Smooth muscle cell (in vitro differentiated cells): ENCODE data around the gene CPNE6. TPM values are rescaled to one million over a fixed set of nuclear protein-coding genes. Genes with fewer than 3 reads are reported as not detected.

Experiments used
- DNase-seq: peaks from one replicate; lab custom pipeline; 2025; ENCODE audit not compliant: unreplicated experiment; lab: John Stamatoyannopoulos, UW
- H2AFZ ChIP-seq: fragments of 200-600 bp; sonication (generic); 2 replicates; pipeline ENCODE4 v1.6.0; 2016; ENCODE audit warnings: antibody characterized with exemption, low read depth, mild to moderate bottlenecking
- H3F3A ChIP-seq: fragments of 200-600 bp; sonication (generic); 2 replicates; pipeline ENCODE4 v1.6.0; 2017; ENCODE audit warnings: antibody characterized with exemption, low read depth
- H3K27ac ChIP-seq: fragments of 200-600 bp; sonication (generic); 2 replicates; pipeline ENCODE4 v1.5.1; 2016; ENCODE audit warnings: low read depth, mild to moderate bottlenecking
- H3K27me3 ChIP-seq: fragments of 200-600 bp; sonication (generic); 2 replicates; pipeline ENCODE4 v1.6.1; 2016; ENCODE audit warnings: low read depth, mild to moderate bottlenecking
- H3K36me3 ChIP-seq: fragments of 200-600 bp; sonication (generic); 2 replicates; pipeline ENCODE4 v1.5.1; 2016; ENCODE audit warnings: low read depth
- H3K4me1 ChIP-seq: fragments of 200-600 bp; sonication (generic); 2 replicates; pipeline ENCODE4 v1.5.1; 2016; ENCODE audit warnings: low read depth
- H3K4me2 ChIP-seq: fragments of 200-600 bp; sonication (generic); 2 replicates; pipeline ENCODE4 v1.6.0; 2016; ENCODE audit warnings: mild to moderate bottlenecking
- H3K4me3 ChIP-seq: fragments of 200-600 bp; sonication (generic); 2 replicates; pipeline ENCODE4 v1.5.1; 2016; ENCODE audit warnings: mild to moderate bottlenecking
- H3K79me2 ChIP-seq: fragments of 200-600 bp; sonication (generic); 2 replicates; pipeline ENCODE4 v1.6.0; 2016; ENCODE audit warnings: low read depth, mild to moderate bottlenecking
- H3K9ac ChIP-seq: fragments of 200-600 bp; sonication (generic); 2 replicates; pipeline ENCODE4 v1.6.0; 2016; ENCODE audit warnings: low read depth
- H3K9me3 ChIP-seq: fragments of 200-600 bp; sonication (generic); replicated peaks from 2 replicates; pipeline ENCODE4 v1.5.1; 2016; ENCODE audit warnings: low read depth
- H4K20me1 ChIP-seq: fragments of 200-600 bp; sonication (generic); 2 replicates; pipeline ENCODE4 v1.6.0; 2016; ENCODE audit warnings: low read depth
- WGBS: methylation state at CpG from one replicate; pipeline ENCODE4 v1.1.7; 2016; ENCODE audit warnings: low lambda C conversion rate; 5-methylcytosine and 5-hydroxymethylcytosine counted together
- polyA plus RNA-seq: library from polyadenylated mRNA; unstranded; fragments of >200 nt; fragmentation: Nextera tagmentation; extraction: Ambion mirVana; gene quantifications from 2 replicates; pipeline ENCODE4 v1.2.1, GENCODE V29; 2016
- total RNA-seq: library from RNA; depleted of rRNA; stranded (reverse); fragments of >200 nt; gene quantifications from 2 replicates; pipeline ENCODE4 v1.2.3, GENCODE V29; 2014
- TF ChIP-seq, protein P1 (sequence below): fragments of 200-600 bp; sonication (generic); IDR thresholded peaks from 2 replicates; pipeline ENCODE4 v1.5.1; 2017; ENCODE audit warnings: borderline replicate concordance, mild to moderate bottlenecking, antibody characterized with exemption; ENCODE audit not compliant: insufficient read depth, poor library complexity, severe bottlenecking

Gene CPNE6
- total and polyA plus RNA-seq, 2 experiments from 2014 or later, result not detected

GRCh38 chr14:24110060-24110459 lies 38.7 kb downstream of the CPNE6 start:
- no peak overlapping the region for H3K27ac ChIP-seq
- H3F3A ChIP-seq, result no peaks in the 10 kb centered on the region
- no peaks in the 10 kb centered on the region for H3K79me2 ChIP-seq
- no peak overlapping the region for H2AFZ ChIP-seq
- no peak overlapping the region for H3K4me3 ChIP-seq
- TF ChIP-seq, protein P1, sequence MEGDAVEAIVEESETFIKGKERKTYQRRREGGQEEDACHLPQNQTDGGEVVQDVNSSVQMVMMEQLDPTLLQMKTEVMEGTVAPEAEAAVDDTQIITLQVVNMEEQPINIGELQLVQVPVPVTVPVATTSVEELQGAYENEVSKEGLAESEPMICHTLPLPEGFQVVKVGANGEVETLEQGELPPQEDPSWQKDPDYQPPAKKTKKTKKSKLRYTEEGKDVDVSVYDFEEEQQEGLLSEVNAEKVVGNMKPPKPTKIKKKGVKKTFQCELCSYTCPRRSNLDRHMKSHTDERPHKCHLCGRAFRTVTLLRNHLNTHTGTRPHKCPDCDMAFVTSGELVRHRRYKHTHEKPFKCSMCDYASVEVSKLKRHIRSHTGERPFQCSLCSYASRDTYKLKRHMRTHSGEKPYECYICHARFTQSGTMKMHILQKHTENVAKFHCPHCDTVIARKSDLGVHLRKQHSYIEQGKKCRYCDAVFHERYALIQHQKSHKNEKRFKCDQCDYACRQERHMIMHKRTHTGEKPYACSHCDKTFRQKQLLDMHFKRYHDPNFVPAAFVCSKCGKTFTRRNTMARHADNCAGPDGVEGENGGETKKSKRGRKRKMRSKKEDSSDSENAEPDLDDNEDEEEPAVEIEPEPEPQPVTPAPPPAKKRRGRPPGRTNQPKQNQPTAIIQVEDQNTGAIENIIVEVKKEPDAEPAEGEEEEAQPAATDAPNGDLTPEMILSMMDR, result no peak
- H3K4me1 ChIP-seq, result peaks cover 2% of the 10 kb centered on the region
- no peak overlapping the region for H3K9ac ChIP-seq
- no peak for DNase-seq
- no peaks in the 10 kb centered on the region for H3K27me3 ChIP-seq
- no peaks in the 10 kb centered on the region for H3K36me3 ChIP-seq
- H3K4me2 ChIP-seq, result no peak overlapping the region
- no peaks in the 10 kb centered on the region for H4K20me1 ChIP-seq
- H3K9me3 ChIP-seq, result no peaks in the 10 kb centered on the region
- 88% methylated on average over 9 of the region's 9 CpGs for WGBS

DNA sequence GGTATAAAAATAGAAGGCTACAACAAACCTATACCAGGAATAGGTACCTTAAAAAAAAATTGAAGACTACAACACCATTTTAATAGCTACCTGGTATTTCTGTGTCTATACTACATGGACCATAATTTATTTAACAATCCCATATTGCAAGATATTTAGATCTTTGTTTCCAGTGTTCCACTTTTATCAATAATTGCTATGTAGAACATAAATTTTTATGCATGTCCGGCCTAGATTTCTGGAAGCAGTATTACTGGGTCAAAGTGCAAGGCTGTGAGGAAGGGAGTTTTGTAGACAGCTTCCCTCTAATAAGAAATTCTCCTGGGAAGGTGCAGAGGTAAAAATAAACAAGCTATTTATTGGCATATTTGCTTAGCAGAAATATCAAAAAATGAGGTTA lies 39.2 kb downstream of the CPNE6 start:
- peaks cover 2% of the 10 kb centered on the region for H3K4me1 ChIP-seq
- DNase-seq, result no peak
- H3K9me3 ChIP-seq, result no peaks in the 10 kb centered on the region
- no peak overlapping the region for H2AFZ ChIP-seq
- no peak overlapping the region for H3K27ac ChIP-seq
- 97% methylated on average over 1 of the region's 1 CpG for WGBS
- H3K79me2 ChIP-seq, result no peaks in the 10 kb centered on the region
- no peaks in the 10 kb centered on the region for H4K20me1 ChIP-seq
- no peak overlapping the region for H3K4me2 ChIP-seq
- no peak overlapping the region for H3K9ac ChIP-seq
- H3K27me3 ChIP-seq, result no peaks in the 10 kb centered on the region
- H3K4me3 ChIP-seq, result no peak overlapping the region
- no peaks in the 10 kb centered on the region for H3K36me3 ChIP-seq
- H3F3A ChIP-seq, result no peaks in the 10 kb centered on the region
- TF ChIP-seq, protein P1, result no peak

DNA sequence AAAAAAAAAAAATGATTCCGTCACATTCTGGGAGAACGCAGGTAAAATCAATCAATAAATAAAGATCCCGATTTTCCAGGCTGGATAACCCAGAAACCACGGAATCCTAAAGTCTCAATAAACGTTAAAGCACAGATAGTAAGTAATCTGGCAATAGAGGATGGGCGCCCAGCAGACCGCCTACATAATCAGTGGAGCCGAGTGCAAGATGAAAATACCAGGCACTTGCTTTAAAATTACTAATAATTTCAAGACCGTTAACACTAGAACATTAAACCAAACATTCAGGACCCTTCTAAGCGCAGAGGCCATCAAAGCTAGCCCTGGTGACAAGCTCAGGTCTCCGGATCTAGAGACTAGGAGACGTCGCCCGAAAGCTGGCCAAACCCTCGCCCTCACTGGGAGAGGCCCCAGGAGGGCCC lies 42.0 kb downstream of the CPNE6 start:
- Histone ChIP-seq H2AFZ (peak overlapping the region; percentile 48), H3K79me2 (peaks cover 11% of the 10 kb centered on the region), H3K36me3 (no peaks in the 10 kb centered on the region), H3K4me3 (peak overlapping the region; percentile 80), H3K4me2 (peak overlapping the region; percentile 92), H3F3A (no peaks in the 10 kb centered on the region), H3K27ac (peak overlapping the region; percentile 97), H4K20me1 (no peaks in the 10 kb centered on the region), H3K9me3 (no peaks in the 10 kb centered on the region), H3K27me3 (no peaks in the 10 kb centered on the region), H3K4me1 (peaks cover 12% of the 10 kb centered on the region), H3K9ac (peak overlapping the region; percentile 94)
- TF ChIP-seq, protein P1, result no peak
- 15% methylated on average over 15 of the region's 15 CpGs for WGBS
- no peak for DNase-seq

DNA sequence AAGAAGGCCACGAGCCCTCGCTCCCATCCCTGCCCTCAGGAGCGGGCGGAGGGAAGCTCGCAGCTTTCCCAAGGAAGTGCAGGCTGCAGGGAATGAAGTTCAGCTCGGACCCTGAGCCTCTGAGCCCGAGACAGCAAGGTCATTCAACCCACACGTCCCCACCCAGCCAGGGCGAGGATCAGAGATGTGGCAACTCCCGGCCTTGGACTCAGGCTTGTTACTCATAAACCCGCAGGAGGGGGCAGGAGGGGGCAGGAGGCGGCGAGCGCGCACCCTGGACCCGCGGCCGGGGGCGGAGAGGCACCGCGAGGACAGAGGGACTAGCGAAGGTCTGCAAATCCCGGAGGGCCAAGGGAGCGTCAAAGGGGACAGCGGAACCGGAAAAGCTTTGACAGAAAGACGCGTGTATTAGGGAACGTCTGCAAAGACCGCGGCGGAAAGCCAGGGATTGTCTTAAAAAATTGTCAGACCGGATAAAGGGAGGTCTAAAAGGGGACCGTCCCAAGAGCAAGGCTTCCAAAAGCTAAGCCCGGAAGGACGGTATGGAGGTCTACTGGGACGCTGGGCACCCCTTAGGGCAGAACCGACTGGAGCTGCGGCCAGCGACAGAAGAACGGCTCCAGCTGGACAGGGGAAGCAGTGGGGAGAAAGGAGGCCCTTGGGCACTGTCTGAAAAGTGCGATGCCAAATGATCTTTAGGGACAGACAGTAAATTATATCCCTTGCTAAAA lies 42.6 kb downstream of the CPNE6 start:
- H3F3A ChIP-seq, result no peaks in the 10 kb centered on the region
- peak overlapping the region; percentile 80 for H3K4me3 ChIP-seq
- H4K20me1 ChIP-seq, result no peaks in the 10 kb centered on the region
- H3K27ac ChIP-seq, result peak overlapping the region; percentile 97
- peak; percentile 78 for DNase-seq
- no peaks in the 10 kb centered on the region for H3K27me3 ChIP-seq
- peak overlapping the region; percentile 92 for H3K4me2 ChIP-seq
- no peaks in the 10 kb centered on the region for H3K9me3 ChIP-seq
- peak overlapping the region; percentile 85 for H2AFZ ChIP-seq
- H3K4me1 ChIP-seq, result peaks cover 12% of the 10 kb centered on the region
- under 1% methylated on average over 40 of the region's 42 CpGs for WGBS
- no peaks in the 10 kb centered on the region for H3K36me3 ChIP-seq
- TF ChIP-seq, protein P1, result no peak
- H3K79me2 ChIP-seq, result peaks cover 11% of the 10 kb centered on the region
- peak overlapping the region; percentile 94 for H3K9ac ChIP-seq
